Hindlimb muscle (tissue), 1 donor: Measurements from ENCODE around the gene GATAD2A. TPM values are rescaled to one million over a fixed set of nuclear protein-coding genes. Genes with fewer than 3 reads are reported as not detected.

Experiments used
- DNase-seq: peaks from one replicate; pipeline ENCODE4 v3.0.0-alpha.2; 2013
- polyA plus RNA-seq: library from polyadenylated mRNA; unstranded; fragments of 120-200 nt; gene quantifications from one replicate; pipeline ENCODE4 v1.2.1, GENCODE V29; 2013; ENCODE audit not compliant: insufficient read length

GATAD2A gene
- polyA plus RNA-seq, 1 donor, result 56.4 TPM

- peak; percentile 83 for DNase-seq
Measured at GRCh38 chr19:19490214-19490968, 84.9 kb downstream of the GATAD2A start.

- DNase-seq, result no peak
Measured at GRCh38 chr19:19491321-19492025, 86.0 kb downstream of the GATAD2A start.

GRCh38 chr19:19492026-19492610 is 86.6 kb downstream of the GATAD2A start:
- no peak for DNase-seq

- DNase-seq, result no peak
Measured at GRCh38 chr19:19493841-19494546, 88.5 kb downstream of the GATAD2A start.

- no peak for DNase-seq
Measured at GRCh38 chr19:19495614-19496603, 90.4 kb downstream of the GATAD2A start.

GRCh38 chr19:19498255-19498991 is 92.9 kb downstream of the GATAD2A start:
- DNase-seq, result no peak

GRCh38 chr19:19499272-19499995 is 94.0 kb downstream of the GATAD2A start:
- no peak for DNase-seq

- DNase-seq, result no peak
Measured at GRCh38 chr19:19500975-19501644, 95.6 kb downstream of the GATAD2A start.

GRCh38 chr19:19501798-19502197 is 96.3 kb downstream of the GATAD2A start:
- DNase-seq, result no peak

- DNase-seq, result no peak
Measured at GRCh38 chr19:19502281-19502680, 96.8 kb downstream of the GATAD2A start.

- DNase-seq, result no peak
Measured at GRCh38 chr19:19502808-19503602, 97.5 kb downstream of the GATAD2A start.

- no peak for DNase-seq
Measured at GRCh38 chr19:19504754-19505668, 99.5 kb downstream of the GATAD2A start.

GRCh38 chr19:19505669-19506326 is 100.3 kb downstream of the GATAD2A start:
- DNase-seq, result no peak

- DNase-seq, result no peak
Measured at GRCh38 chr19:19506592-19506991, 101.1 kb downstream of the GATAD2A start.

GRCh38 chr19:19507354-19507753 is 101.9 kb downstream of the GATAD2A start:
- no peak for DNase-seq

GRCh38 chr19:19508217-19508616 is 102.7 kb downstream of the GATAD2A start:
- DNase-seq, result no peak

GRCh38 chr19:19510432-19510831 is 105.0 kb downstream of the GATAD2A start:
- DNase-seq, result no peak
